ENCODE results near the gene CDH4. TPM values are rescaled to one million over a fixed set of nuclear protein-coding genes. Genes with fewer than 3 reads are reported as not detected.

Gene CDH4
- total RNA-seq, 1 donor from 2014 or later, result 39.7 TPM

DNA sequence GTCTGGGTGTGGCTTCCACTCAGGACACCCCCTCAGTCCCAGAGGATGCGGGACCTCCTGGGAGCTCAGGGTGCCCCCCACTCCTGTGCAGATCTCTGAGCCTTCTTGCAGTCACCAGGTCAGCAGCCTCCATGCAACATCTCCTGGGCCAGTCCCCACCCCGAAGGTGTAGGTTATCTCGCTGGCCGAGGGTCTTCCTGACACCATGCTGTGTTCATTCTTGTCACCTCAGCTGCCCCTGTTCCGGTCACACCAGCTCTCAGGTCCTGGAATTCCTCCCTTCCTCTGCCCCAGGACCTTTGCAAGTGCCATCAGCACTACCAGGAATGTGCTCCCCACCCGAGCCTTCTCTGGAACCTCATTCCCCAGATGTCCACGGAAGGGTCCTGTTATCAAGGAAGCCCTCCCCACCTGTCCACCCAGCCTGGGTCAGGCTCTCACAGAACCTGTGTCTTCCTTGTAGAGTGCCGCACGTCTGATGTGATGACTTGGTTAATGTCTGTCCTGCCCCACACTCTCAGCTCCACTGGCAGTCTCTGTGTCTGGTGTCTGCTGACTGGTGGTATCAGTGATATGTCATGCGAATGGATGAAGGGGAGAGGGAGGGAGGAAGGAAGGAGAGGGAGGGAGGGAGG is 484.1 kb downstream of the CDH4 start:
- no peak for DNase-seq (ENCODE audit: low read depth)
- peaks cover 11% of the 10 kb centered on the region for H3K27me3 ChIP-seq (ENCODE audit: control insufficient read depth, insufficient read depth, low read length)
- H3K36me3 ChIP-seq (ENCODE audit: control insufficient read depth, insufficient read depth, low read length), result no peaks in the 10 kb centered on the region
- no peak overlapping the region for H3K4me3 ChIP-seq (ENCODE audit: low read depth, low read length)
- TF ChIP-seq, protein P1, sequence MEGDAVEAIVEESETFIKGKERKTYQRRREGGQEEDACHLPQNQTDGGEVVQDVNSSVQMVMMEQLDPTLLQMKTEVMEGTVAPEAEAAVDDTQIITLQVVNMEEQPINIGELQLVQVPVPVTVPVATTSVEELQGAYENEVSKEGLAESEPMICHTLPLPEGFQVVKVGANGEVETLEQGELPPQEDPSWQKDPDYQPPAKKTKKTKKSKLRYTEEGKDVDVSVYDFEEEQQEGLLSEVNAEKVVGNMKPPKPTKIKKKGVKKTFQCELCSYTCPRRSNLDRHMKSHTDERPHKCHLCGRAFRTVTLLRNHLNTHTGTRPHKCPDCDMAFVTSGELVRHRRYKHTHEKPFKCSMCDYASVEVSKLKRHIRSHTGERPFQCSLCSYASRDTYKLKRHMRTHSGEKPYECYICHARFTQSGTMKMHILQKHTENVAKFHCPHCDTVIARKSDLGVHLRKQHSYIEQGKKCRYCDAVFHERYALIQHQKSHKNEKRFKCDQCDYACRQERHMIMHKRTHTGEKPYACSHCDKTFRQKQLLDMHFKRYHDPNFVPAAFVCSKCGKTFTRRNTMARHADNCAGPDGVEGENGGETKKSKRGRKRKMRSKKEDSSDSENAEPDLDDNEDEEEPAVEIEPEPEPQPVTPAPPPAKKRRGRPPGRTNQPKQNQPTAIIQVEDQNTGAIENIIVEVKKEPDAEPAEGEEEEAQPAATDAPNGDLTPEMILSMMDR (IDR thresholded peaks at IDR 0.05; ENCODE audit: insufficient read depth, low read length, poor library complexity, severe bottlenecking), result no peak

DNA sequence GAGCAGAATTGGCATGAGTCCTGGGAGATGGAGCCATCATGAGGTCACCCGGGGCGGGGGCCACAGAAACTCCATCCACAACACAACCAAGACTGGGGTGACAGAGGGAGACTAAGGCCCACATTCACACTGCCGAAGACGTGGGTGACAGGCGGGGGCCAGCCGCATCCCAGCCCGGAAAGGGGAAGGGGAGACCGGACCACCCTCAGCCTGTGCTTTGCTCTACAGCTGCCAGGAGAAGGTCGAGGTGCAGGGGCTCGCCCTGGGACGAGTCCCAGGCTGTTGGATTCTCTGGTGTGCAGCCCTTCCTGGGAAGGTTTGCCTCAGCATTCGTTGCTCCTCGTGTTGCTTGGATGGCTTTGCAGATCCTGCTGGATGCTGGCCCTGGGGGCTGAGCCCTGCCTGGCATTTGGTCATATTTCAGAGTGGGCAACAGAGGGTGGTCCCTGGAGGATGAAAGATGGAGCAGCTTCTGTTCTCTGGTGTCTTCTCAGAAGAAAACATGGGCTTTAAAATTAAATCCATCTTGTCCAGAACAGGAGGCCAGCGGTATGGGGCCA is 484.8 kb downstream of the CDH4 start:
- TF ChIP-seq, protein P1 (IDR thresholded peaks at IDR 0.05; ENCODE audit: insufficient read depth, low read length, poor library complexity, severe bottlenecking), result no peak
- no peak for DNase-seq (ENCODE audit: low read depth)
- H3K27me3 ChIP-seq (ENCODE audit: control insufficient read depth, insufficient read depth, low read length), result peaks cover 11% of the 10 kb centered on the region
- H3K36me3 ChIP-seq (ENCODE audit: control insufficient read depth, insufficient read depth, low read length), result no peaks in the 10 kb centered on the region
- H3K4me3 ChIP-seq (ENCODE audit: low read depth, low read length), result no peak overlapping the region

DNA sequence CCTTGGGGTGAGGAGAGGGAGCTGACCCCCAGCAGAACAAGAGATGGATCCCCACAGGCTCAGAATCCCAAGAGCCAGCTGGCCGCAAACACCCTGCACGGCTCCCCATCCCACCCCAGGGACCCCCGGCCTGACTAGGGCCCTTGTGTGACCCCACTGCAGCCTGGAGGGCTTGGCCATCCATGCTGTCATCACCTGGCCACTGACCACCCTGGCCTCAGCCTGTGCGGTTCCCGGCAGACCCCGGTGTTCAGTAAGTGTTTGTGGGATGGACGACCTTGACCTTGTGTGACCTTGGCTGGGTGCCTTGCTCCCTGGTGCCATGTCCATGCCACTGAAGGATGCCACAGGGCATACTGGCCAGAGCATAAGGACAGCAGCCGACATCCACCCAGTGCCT is 485.3 kb downstream of the CDH4 start:
- TF ChIP-seq, protein P1 (IDR thresholded peaks at IDR 0.05; ENCODE audit: insufficient read depth, low read length, poor library complexity, severe bottlenecking), result no peak
- Histone ChIP-seq H3K36me3 (ENCODE audit: control insufficient read depth, insufficient read depth, low read length) (no peaks in the 10 kb centered on the region), H3K4me3 (ENCODE audit: low read depth, low read length) (no peak overlapping the region), H3K27me3 (ENCODE audit: control insufficient read depth, insufficient read depth, low read length) (peaks cover 11% of the 10 kb centered on the region)
- no peak for DNase-seq (ENCODE audit: low read depth)

DNA sequence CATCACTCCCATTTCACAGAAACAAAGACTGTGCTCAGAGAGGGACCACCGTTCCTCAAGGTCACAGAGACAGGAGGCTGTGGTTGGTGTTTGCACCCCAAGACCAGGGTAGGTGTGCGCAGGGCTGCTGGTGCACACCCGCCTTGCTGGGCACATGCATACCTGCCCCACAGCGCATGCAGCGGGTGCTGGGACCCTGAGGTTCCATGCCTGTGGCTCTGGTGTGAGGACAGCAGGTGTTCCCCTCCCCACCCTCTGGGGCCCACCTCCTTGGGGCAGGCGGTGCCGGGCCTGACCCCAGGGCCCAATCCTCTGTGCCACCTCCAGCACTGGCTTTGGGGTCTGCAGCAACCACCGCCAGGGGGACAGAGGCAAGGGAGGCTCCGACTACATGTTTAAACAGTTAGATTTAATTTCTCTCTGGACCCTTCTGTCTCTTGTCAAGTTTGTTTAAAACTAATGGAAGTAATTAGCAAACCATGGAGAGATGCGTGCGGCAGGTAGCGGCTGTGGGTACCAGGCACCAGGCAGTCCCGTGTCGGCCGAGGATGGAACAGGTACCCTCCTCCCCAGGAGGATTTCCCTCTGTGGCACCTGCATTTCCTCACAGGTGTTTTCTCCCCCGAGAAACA is 485.9 kb downstream of the CDH4 start:
- DNase-seq (ENCODE audit: low read depth), result no peak
- Histone ChIP-seq H3K27me3 (ENCODE audit: control insufficient read depth, insufficient read depth, low read length) (peaks cover 11% of the 10 kb centered on the region), H3K36me3 (ENCODE audit: control insufficient read depth, insufficient read depth, low read length) (no peaks in the 10 kb centered on the region), H3K4me3 (ENCODE audit: low read depth, low read length) (no peak overlapping the region)
- TF ChIP-seq, protein P1 (IDR thresholded peaks at IDR 0.05; ENCODE audit: insufficient read depth, low read length, poor library complexity, severe bottlenecking), result no peak

DNA sequence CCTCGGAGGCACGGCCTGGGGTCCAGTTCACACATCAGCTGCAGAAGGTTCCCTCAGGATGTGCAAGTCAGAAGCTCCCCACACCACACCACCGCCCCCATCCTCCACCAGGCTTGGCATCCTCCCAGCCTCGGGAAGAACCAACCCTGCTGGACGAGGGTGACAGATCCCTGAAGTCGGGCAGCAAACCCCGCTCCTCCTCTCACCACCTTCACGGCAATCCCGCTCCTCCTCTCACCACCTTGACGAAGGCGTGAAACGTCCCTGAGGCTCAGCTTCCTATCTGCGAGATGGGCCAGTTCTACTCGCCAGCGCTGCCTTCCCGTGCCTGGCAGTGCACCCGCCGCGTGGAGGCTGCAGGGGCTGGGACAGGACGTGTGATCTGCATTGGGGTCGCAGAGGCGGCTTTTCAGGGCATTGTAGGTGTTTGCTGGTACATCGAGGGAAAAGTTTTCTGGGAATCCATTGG is 486.6 kb downstream of the CDH4 start:
- TF ChIP-seq, protein P1 (IDR thresholded peaks at IDR 0.05; ENCODE audit: insufficient read depth, low read length, poor library complexity, severe bottlenecking), result no peak

More for the DNA sequence above, 486.6 kb downstream of the CDH4 start:
- peaks cover 7% of the 10 kb centered on the region for H3K27me3 ChIP-seq (ENCODE audit: control insufficient read depth, insufficient read depth, low read length)
- H3K4me3 ChIP-seq (ENCODE audit: low read depth, low read length), result no peak overlapping the region
- no peak for DNase-seq (ENCODE audit: low read depth)
- no peaks in the 10 kb centered on the region for H3K36me3 ChIP-seq (ENCODE audit: control insufficient read depth, insufficient read depth, low read length)
